NCI-H1436 treated with DMSO at 0.1 percent for 48 hours (cell line): ENCODE measurements around the gene MYD88.

Source experiments
- DNase-seq: peaks from one replicate; lab custom pipeline; 2025; lab: John Stamatoyannopoulos, UW

The MYD88 gene

GRCh38 chr3:38138349-38139190, at the start of gene MYD88:
TSS of gene MYD88 (plus strand) at chr3:38138661. CDS start at chr3:38138701, 40 bp downstream.
- DNase-seq, result no peak

GRCh38 chr3:38089163-38089562, 49.3 kb upstream of the MYD88 start:
- DNase-seq, result no peak

DNA sequence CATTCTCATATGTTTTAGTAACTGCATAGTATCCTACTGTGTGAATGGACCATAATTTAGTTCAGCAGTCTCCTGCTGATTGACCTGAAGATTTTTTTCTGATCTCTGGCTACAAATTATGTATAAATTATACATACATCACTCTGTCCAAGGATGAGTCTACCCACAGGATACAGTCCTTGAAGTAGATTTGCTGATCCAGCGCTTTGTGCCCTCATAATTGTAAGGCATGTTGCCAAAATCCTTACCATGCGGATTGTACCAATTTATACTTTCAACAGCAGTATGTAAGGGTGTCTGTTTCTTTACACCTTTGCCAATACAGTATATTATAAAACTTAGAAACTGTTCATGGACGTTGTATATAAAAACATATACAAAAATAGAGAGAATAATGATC, 48.0 kb upstream of the MYD88 start:
- no peak for DNase-seq

- no peak for DNase-seq
Measured at GRCh38 chr3:38094999-38095398, 43.5 kb upstream of the MYD88 start.

DNA sequence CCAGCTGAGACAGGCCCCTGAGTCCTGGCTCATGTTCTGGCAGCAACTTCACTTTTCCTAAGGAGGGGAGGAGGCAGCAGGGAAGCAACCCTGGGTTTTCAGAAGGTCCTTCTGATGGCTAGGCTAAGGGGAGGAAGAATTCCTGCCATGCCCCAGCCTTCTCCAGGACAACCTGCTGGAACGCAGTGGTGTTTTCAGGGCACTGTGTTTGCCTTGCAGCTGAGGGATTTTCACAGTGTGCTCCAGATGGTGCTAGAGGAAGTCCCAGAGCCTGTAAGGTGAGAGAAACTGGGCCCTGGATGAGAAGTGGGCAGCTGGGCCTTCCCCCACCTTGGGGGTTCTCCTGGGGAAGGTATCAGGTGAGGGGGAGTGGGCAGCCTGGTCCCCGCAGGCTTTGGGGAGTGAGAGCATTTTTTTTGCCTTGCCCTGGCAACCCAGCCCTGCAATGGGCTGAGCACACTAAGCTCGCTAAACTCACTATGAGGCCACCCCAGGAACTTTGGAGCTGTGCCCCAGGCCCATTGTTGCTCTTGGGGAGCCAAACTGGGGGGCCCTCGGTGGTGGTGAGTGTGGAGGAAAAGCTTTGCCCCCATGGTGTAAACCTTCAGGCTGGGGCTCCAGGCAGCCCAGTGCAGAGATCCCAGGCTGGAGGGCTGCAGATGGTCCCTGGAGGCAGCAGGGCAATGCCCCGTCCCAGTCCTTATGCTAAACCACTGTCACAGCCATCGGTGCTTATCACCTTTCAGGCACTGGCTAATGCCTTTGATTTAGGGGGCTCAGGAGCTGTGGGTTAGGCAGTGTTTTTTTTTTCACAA, 42.6 kb upstream of the MYD88 start:
- no peak for DNase-seq

DNA sequence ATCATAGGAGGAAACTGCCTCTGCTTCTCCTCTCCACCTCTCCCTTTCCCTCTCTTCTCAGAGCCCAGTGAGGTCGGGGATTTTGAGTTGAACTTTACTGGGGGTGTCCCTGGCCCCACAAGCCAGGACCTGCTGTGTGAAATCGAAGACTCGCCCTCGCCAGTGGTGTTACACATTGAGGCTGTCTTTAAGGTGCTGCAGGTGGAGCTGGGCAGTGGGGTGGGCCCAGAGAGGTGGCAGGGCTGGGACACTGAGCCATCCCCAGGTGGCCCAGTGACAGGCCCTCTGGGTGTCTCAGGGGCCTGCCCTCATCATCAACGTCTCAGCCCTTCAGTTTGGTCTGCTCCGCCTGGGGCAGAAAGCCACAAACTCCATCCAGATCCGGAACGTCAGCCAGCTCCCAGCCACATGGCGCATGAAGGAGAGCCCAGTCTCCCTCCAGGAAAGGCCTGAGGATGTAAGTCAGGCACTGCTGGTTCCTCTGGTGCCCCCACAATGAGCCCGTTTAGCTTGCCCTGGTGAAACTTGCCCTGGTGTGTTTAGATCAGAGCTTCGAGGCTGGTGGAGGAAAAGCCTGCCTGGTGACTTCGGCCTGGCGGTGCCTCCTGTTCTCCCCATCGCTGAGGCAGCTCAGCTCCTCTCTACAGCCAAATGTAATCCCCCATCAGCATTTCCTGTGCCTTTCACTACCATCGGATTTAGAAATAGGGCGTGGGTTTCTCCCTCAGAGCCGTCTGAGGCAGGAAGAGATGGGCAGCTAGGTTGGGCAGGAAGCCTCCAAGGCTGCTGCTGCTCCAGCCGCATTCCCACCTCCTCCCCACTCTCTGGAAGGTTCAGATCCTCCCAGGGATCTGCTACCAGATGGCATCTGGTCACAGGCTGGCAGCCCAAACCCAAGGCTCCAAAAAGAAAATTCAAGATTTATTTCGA, 40.8 kb upstream of the MYD88 start:
- no peak for DNase-seq

DNA sequence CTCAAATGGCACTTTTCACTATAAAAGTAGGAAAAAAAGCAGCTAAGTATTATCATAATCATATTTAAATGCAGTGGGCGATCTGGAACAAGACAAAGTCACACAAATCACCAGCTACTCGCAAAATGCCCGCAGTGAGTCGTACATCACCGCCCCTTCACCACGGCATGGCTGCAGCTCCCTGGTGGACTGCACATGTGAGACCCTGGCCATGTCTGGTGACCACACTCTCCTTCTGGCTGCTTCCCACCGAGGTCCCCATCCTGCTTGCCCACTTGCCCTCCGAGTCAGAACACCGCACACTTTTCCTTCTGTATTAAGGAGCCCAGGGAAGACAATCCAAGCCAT, 40.1 kb upstream of the MYD88 start:
- DNase-seq, result no peak

- no peak for DNase-seq
Measured at GRCh38 chr3:38099518-38099917, 38.9 kb upstream of the MYD88 start.

GRCh38 chr3:38100498-38100897, 38.0 kb upstream of the MYD88 start:
- no peak for DNase-seq

GRCh38 chr3:38101811-38102443, 36.5 kb upstream of the MYD88 start:
- DNase-seq, result no peak

GRCh38 chr3:38102444-38102814, 36.0 kb upstream of the MYD88 start:
- DNase-seq, result no peak

GRCh38 chr3:38105525-38105924, 32.9 kb upstream of the MYD88 start:
- no peak for DNase-seq

DNA sequence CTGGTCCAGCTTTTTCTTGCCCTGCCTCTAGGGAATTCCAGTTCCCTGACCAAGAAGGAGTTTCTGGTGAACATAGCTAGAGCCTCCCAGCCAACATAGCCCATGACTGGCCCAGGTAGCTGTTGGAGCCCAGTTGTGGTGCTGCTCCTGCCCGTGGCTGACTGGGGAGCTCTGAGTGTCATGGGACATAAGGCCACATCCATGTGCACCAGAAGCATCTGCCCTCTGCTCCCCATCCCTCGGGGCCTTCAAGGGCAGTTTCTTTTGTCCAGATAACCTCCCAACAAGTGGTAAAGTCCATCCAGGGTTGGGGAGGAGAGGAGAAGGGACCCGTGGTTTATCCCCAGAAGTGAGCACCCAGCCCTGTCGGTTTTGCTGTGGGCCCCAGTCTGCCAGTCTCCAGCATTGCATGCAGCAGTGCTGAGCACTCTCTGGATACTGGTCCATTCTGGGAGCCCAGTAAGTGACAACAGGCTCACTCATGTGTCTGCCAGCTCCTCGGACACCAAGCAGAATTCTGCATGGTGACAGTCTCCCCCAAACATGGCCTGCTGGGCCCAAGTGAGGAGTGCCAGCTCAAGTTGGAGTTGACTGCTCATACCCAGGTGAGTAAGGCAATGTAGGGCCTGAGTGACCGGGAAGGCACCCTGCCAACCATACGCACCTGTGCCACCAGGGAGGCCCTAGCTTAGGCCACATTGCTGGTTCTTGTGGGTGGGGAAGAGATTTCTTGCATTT, 30.4 kb upstream of the MYD88 start:
- no peak for DNase-seq

DNA sequence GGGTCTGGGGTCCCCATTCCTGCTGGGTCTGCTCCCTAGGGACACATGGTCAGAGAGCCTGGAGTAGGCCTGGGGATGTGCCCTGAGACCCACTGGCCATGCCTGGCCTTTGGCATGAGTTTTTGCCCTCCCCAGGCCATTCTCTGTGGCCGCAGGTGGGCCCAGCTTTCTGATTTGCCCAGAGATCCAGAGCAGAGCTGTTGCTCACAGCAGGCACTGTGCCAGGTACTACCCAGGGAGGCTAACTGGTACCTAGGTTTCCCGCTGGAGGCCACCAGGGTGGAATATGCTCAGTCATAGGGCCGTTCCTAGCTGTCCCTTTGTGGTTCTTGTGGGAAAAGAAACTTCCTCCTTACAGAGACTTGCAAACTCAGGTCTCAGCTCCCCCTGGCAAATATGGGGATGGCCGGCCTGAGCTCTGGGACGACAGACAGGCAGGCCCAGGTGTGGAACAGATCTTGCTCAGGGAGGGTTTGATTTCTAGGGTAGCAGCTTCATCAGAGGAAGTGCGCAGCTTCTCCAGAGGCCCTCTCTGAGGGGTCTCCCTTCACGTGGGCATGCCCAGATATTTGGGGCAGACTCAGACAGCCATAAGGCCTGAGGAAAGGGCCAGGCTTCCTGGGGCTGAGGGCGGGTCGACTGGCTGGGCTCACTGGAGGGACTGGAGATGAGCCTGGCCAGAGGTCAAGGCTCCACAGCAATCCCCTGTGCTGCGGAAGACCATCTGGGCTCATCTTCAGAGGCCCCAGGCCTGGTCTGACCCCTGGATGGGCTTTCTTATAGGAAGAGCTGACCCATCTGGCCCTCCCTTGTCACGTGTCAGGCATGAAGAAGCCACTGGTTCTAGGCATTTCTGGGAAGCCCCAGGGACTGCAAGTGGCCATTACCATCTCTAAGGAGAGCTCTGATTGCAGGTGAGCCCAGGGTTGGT, 29.5 kb upstream of the MYD88 start:
- no peak for DNase-seq

DNA sequence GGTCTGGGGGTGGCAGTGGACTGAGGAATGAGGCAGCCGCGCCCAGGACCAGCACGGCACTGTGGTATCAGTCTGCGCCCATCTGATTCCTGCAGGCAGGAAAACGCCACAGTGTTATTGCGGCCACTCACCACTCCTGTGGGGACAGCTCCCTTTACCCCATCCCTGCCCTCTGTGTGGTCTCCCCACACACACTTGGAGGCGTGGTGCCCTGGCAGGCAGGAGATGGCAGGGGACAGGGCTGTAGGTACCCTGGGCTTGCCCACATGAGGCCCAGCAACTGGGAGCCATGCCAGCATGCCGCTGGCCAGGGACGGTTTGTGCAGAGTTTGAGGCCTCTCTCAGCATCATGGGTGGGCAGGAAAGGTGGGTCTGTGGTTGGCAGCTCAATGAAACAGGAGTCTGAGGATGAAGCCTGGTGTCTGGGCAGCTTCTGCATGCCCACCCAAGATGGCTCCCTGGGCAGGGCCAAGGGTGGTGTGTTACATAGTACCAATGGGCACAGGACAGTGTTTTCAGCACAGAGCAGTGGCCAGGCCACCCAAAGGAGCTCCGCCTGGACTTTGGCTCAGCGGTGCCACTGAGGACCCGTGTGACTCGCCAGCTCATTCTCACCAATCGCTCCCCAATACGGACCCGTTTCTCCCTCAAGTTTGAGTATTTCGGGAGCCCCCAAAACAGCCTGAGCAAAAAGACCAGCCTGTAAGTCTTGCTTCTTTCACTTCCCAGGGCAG, 28.7 kb upstream of the MYD88 start:
- no peak for DNase-seq

GRCh38 chr3:38110314-38111050, 28.0 kb upstream of the MYD88 start:
- DNase-seq, result no peak

DNA sequence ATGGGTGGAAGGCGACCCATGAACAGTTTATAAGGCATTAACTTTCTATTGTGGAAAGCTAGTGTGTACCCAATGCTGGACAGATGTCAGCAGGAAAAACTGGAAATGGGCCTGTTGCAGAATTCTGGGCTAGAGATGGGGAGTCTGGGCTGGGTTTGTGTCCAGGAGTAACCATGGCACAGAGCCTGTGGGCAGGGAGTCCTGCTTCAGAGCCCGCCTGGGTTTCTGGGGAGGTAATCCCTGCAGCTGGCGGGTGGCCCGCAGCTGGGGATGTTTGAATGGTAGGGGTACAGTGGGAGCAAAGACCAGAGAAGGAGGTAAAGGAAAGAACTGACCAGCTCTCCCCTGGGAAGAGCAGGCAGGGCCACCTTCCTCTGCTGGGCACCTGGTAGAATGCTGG, 27.3 kb upstream of the MYD88 start:
- no peak for DNase-seq

GRCh38 chr3:38111696-38112377, 26.6 kb upstream of the MYD88 start:
- no peak for DNase-seq
